Renal cortex interstitium (tissue), 11 donors: Measurements from ENCODE around the gene CCDC120. TPM values are rescaled to one million over a fixed set of nuclear protein-coding genes. Genes with fewer than 3 reads are reported as not detected.
A peak's percentile ranks its signal among the peaks of the same experiment; 100 is the strongest.

Experiments used
- DNase-seq, 11 donors: peaks; one replicate each; pipeline ENCODE4 v3.0.0-alpha.2; 2013; ENCODE audit warnings: low read depth in 9 of 11, low spot score in 4 of 11; ENCODE audit errors: extremely low read depth in 1 of 11
- polyA plus RNA-seq, 3 donors: library from polyadenylated mRNA; unstranded; fragments of 120-200 nt; gene quantifications; one replicate each; pipeline ENCODE4 v1.2.1, GENCODE V29; 2013; ENCODE audit not compliant: insufficient read length in 3 of 3

Gene CCDC120
- polyA plus RNA-seq, 3 donors, result 10.3 to 16.1 (median 12.0) TPM

GRCh38 chrX:49053223-49054072, 5.4 kb upstream of the CCDC120 start:
- DNase-seq, result peak in 7 of 11 donors; percentile 58 to 68 (median 61)

- DNase-seq, result no peak
These were observed 4.6 kb upstream of the CCDC120 start for GRCh38 chrX:49054073-49054762.

GRCh38 chrX:49059201-49059600, 402 bp downstream of the CCDC120 start:
- no peak for DNase-seq

GRCh38 chrX:49059681-49060085, 884 bp downstream of the CCDC120 start:
- DNase-seq, result no peak

- no peak for DNase-seq
These were observed 2.1 kb downstream of the CCDC120 start for GRCh38 chrX:49060914-49061313.

- no peak for DNase-seq
These were observed 2.7 kb downstream of the CCDC120 start for GRCh38 chrX:49061490-49061889.

GRCh38 chrX:49061916-49062315, 3.1 kb downstream of the CCDC120 start:
- DNase-seq, result no peak

GRCh38 chrX:49063715-49064114, 4.9 kb downstream of the CCDC120 start:
- DNase-seq, result no peak

- DNase-seq, result no peak
These were observed 5.5 kb downstream of the CCDC120 start for GRCh38 chrX:49064303-49064702.

GRCh38 chrX:49064735-49065134, 5.9 kb downstream of the CCDC120 start:
- no peak for DNase-seq

- DNase-seq, result no peak
These were observed 7.5 kb downstream of the CCDC120 start for GRCh38 chrX:49066278-49066677.

GRCh38 chrX:49066690-49067089, 7.9 kb downstream of the CCDC120 start:
- DNase-seq, result no peak

GRCh38 chrX:49067285-49068120, 8.7 kb downstream of the CCDC120 start:
- DNase-seq, result no peak

- no peak for DNase-seq
These were observed 10.2 kb downstream of the CCDC120 start for GRCh38 chrX:49069038-49069437.

- DNase-seq, result no peak
These were observed 12.2 kb downstream of the CCDC120 start for GRCh38 chrX:49070988-49071387.

GRCh38 chrX:49071877-49072711, 13.3 kb downstream of the CCDC120 start:
- DNase-seq, result peak in 8 of 11 donors; percentile 51 to 77 (median 64)

GRCh38 chrX:49072712-49073095, 13.9 kb downstream of the CCDC120 start:
- no peak for DNase-seq
